ENCODE results near the gene KCNJ10.
A peak's percentile ranks its signal among the peaks of the same experiment; 100 is the strongest.
"Not testable (repeated sequence)": the region's sequence is repeated elsewhere in the genome, so short reads cannot be mapped to it uniquely, and the experiment has no call there.

The KCNJ10 gene

GRCh38 chr1:160061369-160062229 lies 8.4 kb downstream of the KCNJ10 start:
- DNase-seq (ENCODE audit: low read depth, low spot score) = no peak

- no peak for DNase-seq (ENCODE audit: low read depth, low spot score)
Observed at GRCh38 chr1:160058087-160058486, 11.9 kb downstream of the KCNJ10 start.

GRCh38 chr1:160056648-160057169 lies 13.3 kb downstream of the KCNJ10 start:
- no peak for DNase-seq (ENCODE audit: low read depth, low spot score)

GRCh38 chr1:160053548-160054365 lies 16.2 kb downstream of the KCNJ10 start:
- DNase-seq (ENCODE audit: low read depth, low spot score) = no peak

GRCh38 chr1:160052936-160053335 lies 17.0 kb downstream of the KCNJ10 start:
- DNase-seq (ENCODE audit: low read depth, low spot score) = no peak

- no peak for DNase-seq (ENCODE audit: low read depth, low spot score)
Observed at GRCh38 chr1:160050619-160051018, 19.3 kb downstream of the KCNJ10 start.

GRCh38 chr1:160050182-160050581 lies 19.8 kb downstream of the KCNJ10 start:
- DNase-seq (ENCODE audit: low read depth, low spot score) = not testable (repeated sequence)

GRCh38 chr1:160049101-160049500 lies 20.9 kb downstream of the KCNJ10 start:
- DNase-seq (ENCODE audit: low read depth, low spot score) = no peak

- DNase-seq (ENCODE audit: low read depth, low spot score) = no peak
Observed at GRCh38 chr1:160048335-160048734, 21.6 kb downstream of the KCNJ10 start.

GRCh38 chr1:160047111-160047991 lies 22.6 kb downstream of the KCNJ10 start:
- DNase-seq (ENCODE audit: low read depth, low spot score) = no peak

GRCh38 chr1:160046494-160047110 lies 23.4 kb downstream of the KCNJ10 start:
- no peak for DNase-seq (ENCODE audit: low read depth, low spot score)

GRCh38 chr1:160045653-160046052 lies 24.3 kb downstream of the KCNJ10 start:
- no peak for DNase-seq (ENCODE audit: low read depth, low spot score)

- DNase-seq (ENCODE audit: low read depth, low spot score) = no peak
Observed at GRCh38 chr1:160043543-160043942, 26.4 kb downstream of the KCNJ10 start.

GRCh38 chr1:160040476-160040875 lies 29.5 kb downstream of the KCNJ10 start:
- no peak for DNase-seq (ENCODE audit: low read depth, low spot score)

GRCh38 chr1:160032165-160032820 lies 37.7 kb downstream of the KCNJ10 start:
- no peak for DNase-seq (ENCODE audit: low read depth, low spot score)

- peak; percentile 90 for DNase-seq (ENCODE audit: low read depth, low spot score)
Observed at GRCh38 chr1:160031365-160032164, 38.4 kb downstream of the KCNJ10 start, which contains the start of gene PIGM. Gene PIGM (minus strand): TSS chr1:160031990. CDS start chr1:160031739, 251 bp downstream.

- DNase-seq (ENCODE audit: low read depth, low spot score) = no peak
Observed at GRCh38 chr1:160030657-160031364, 39.1 kb downstream of the KCNJ10 start.

GRCh38 chr1:160028426-160028825 lies 41.5 kb downstream of the KCNJ10 start:
- DNase-seq (ENCODE audit: low read depth, low spot score) = no peak

- DNase-seq (ENCODE audit: low read depth, low spot score) = no peak
Observed at GRCh38 chr1:160025314-160025713, 44.6 kb downstream of the KCNJ10 start.
